Cardiac fibroblast (primary cell): ENCODE measurements around the gene MACO1.
"Not testable (repeated sequence)": the region's sequence is repeated elsewhere in the genome, so short reads cannot be mapped to it uniquely, and the experiment has no call there.

ENCODE experiments used
- DNase-seq, 2 donors: peaks; one replicate each; pipeline versions ENCODE4 v3.0.0 to v3.0.0-alpha.2; 2010; ENCODE audit warnings: low read depth in 2 of 2
- H3K4me3 ChIP-seq, 2 donors: replicated peaks in 1 of 2; 1 replicate in 1 of 2; 2 replicates in 1 of 2; pipeline ENCODE4 v1.5.1; 2011; ENCODE audit warnings: low read depth in 2 of 2, low read length in 2 of 2, mild to moderate bottlenecking in 2 of 2, moderate library complexity in 1 of 2
- TF ChIP-seq, protein P1 (sequence below): IDR thresholded peaks from one replicate; pipeline ENCODE4 v1.5.1; 2011; ENCODE audit warnings: low read depth, mild to moderate bottlenecking, low read length, inconsistent platforms

Gene MACO1

GRCh38 chr1:25447547-25447946 is 16.9 kb downstream of the MACO1 start:
- no peak for DNase-seq

DNA sequence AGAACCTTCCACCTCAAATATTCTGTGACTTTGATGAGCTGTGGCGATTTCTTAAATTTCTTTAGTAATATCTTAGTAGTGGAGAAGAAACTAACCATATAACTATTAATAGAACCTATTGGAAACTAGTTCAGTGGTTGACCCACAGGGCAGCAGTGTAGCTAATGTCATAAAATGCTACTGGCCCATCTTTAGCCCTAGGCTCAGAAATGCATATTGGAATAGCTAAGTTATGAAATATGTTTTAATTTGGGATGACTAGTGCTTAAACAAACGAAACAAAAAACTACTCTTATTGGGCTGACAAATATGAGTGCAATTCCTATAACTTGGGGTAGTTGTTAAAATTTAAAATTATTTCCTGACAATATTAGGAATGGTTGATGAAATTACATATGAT is 20.2 kb downstream of the MACO1 start:
- no peak overlapping the region for H3K4me3 ChIP-seq
- no peak for DNase-seq
- TF ChIP-seq, protein P1, sequence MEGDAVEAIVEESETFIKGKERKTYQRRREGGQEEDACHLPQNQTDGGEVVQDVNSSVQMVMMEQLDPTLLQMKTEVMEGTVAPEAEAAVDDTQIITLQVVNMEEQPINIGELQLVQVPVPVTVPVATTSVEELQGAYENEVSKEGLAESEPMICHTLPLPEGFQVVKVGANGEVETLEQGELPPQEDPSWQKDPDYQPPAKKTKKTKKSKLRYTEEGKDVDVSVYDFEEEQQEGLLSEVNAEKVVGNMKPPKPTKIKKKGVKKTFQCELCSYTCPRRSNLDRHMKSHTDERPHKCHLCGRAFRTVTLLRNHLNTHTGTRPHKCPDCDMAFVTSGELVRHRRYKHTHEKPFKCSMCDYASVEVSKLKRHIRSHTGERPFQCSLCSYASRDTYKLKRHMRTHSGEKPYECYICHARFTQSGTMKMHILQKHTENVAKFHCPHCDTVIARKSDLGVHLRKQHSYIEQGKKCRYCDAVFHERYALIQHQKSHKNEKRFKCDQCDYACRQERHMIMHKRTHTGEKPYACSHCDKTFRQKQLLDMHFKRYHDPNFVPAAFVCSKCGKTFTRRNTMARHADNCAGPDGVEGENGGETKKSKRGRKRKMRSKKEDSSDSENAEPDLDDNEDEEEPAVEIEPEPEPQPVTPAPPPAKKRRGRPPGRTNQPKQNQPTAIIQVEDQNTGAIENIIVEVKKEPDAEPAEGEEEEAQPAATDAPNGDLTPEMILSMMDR: no peak

More at GRCh38 chr1:25447547-25447946, 16.9 kb downstream of the MACO1 start:
- TF ChIP-seq, protein P1: no peak
- H3K4me3 ChIP-seq: no peak overlapping the region

DNA sequence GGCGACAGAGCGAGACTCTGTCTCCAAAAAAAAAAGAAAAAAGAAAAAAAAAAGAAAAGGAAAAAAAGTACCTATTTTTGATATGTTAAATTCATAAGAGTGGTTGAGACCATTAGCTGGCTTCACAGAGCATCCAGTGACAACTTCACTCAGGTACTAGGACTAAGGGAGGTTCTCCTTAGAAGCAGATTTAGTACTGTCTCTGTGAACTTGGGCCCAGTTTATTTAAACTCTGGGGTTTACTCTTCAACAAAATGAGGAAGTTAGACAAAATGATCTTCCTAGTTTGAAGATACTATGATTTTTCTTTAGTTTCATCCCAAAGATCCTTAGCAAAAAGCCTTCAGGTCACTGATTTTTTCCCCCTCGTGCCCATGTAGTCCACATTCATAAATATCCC is 21.2 kb downstream of the MACO1 start:
- H3K4me3 ChIP-seq: no peak overlapping the region
- no peak for DNase-seq
- TF ChIP-seq, protein P1: no peak

DNA sequence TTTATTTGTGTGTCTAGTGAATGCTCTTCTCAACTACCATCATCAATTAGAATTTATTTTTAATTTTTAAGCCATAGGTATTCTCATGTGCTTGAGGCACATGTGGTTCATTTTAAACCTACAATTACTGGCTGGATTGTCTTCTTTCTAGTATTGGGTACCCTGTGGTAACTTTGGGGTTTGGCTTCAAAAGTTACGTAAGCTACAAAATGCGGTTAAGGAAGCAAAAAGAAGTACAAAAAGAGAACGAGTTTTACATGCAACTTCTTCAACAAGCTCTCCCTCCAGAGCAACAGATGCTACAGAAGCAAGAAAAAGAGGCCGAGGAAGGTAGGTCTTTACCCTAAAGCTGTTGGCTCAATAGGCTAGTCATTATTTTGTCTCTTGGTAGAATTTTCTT is 25.8 kb downstream of the MACO1 start:
- H3K4me3 ChIP-seq: no peak overlapping the region
- TF ChIP-seq, protein P1: no peak
- DNase-seq: no peak

DNA sequence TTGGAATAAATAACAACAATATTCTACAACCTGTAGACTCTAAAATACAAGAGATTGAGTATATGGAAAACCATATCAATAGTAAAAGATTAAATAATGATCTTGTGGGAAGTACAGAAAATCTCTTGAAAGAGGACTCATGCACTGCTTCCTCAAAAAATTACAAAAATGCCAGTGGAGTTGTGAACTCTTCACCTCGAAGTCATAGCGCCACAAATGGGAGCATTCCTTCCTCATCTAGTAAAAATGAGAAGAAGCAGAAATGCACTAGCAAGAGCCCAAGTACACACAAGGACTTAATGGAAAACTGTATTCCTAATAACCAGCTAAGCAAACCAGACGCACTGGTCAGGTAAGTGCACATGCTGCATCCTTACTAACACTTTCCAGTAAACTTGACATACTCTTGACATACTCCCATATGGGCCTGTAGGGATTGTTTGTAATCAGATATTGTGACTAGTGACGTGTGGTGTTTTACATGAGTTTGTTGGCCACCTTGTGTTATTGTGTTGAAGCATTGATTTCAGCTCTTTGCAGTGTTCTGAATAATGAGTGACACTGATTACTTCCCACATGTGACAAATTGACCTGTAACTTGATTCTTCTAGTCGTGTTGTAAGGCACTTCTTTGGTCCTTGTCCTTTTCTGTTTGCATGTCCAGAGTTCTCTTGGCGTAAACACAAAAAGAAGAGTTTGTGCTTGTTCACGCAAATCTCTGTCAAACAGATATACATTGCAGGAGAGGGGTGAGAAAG is 28.0 kb downstream of the MACO1 start:
- no peak overlapping the region for H3K4me3 ChIP-seq
- DNase-seq: no peak
- TF ChIP-seq, protein P1: no peak

GRCh38 chr1:25460020-25460419 is 29.3 kb downstream of the MACO1 start:
- TF ChIP-seq, protein P1: no peak
- DNase-seq: no peak
- no peak overlapping the region for H3K4me3 ChIP-seq

DNA sequence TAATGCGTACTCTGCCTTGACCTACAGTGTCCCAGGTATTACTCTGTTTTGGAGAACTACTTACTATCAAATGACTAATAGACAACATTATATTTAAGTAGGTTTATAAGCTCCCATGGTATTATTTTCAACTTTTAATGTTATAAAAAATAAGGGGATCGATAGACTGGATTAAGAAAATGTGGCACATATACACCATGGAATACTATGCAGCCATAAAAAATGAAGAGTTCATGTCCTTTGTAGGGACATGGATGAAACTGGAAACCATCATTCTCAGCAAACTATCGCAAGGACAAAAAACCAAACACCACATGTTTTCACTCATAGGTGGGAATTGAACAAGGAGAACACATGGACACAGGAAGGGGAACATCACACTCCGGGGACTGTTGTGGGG is 30.1 kb downstream of the MACO1 start:
- not testable (repeated sequence) for H3K4me3 ChIP-seq, DNase-seq
